ENCODE data around the gene ITPRIPL2.

ITPRIPL2 gene

GRCh38 chr16:19086322-19087199, 27.2 kb upstream of the ITPRIPL2 start:
- Mint-ChIP-seq H3K27me3 (peaks cover 11% of the 10 kb centered on the region), H3K4me3 (peak overlapping the region; percentile 70), H3K4me1 (ENCODE audit: low read depth) (peaks cover 6% of the 10 kb centered on the region), H3K9me3 (peaks cover 4% of the 10 kb centered on the region), H3K36me3 (ENCODE audit: low read depth) (peaks cover 8% of the 10 kb centered on the region), H3K27ac (no peak overlapping the region)
- DNase-seq, result peak; percentile 89

DNA sequence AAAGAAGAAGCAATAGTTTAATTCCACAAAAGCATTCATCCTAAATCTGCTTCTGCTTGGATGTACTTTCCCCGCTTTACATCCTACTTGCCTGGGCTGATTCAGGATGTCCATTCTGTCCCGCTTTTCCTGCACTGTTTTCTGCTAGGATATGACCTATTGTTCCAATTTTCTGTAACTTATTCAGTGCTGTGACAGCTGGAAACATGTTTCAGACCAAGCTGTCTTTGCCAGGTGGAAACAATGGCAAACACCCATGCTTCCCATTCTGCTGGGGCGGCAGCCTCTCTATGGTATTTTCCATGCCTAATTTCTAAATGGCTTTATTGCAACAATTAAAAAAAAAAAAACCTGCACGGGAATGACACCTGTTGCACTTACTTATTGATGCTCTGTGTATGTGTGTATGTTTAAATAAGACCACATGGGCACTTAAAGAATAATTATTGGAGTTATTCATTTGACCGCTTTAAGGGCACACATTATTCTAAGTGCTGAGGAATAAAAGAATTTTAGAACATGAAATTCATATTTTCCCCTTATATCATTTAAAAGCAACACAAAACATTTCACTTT, 25.3 kb upstream of the ITPRIPL2 start:
- DNase-seq, result no peak
- Mint-ChIP-seq H3K9me3 (peaks cover 10% of the 10 kb centered on the region), H3K36me3 (ENCODE audit: low read depth) (no peaks in the 10 kb centered on the region), H3K4me3 (no peak overlapping the region), H3K27ac (no peak overlapping the region), H3K4me1 (ENCODE audit: low read depth) (peaks cover 6% of the 10 kb centered on the region), H3K27me3 (peaks cover 11% of the 10 kb centered on the region)

- no peak for DNase-seq
- H3K9me3 Mint-ChIP-seq, result peaks cover 10% of the 10 kb centered on the region
- H3K4me3 Mint-ChIP-seq, result no peak overlapping the region
- H3K36me3 Mint-ChIP-seq (ENCODE audit: low read depth), result no peaks in the 10 kb centered on the region
- H3K27ac Mint-ChIP-seq, result no peak overlapping the region
- peaks cover 11% of the 10 kb centered on the region for H3K27me3 Mint-ChIP-seq
- H3K4me1 Mint-ChIP-seq (ENCODE audit: low read depth), result peaks cover 6% of the 10 kb centered on the region
These were observed 24.3 kb upstream of the ITPRIPL2 start for GRCh38 chr16:19089410-19089955.

DNA sequence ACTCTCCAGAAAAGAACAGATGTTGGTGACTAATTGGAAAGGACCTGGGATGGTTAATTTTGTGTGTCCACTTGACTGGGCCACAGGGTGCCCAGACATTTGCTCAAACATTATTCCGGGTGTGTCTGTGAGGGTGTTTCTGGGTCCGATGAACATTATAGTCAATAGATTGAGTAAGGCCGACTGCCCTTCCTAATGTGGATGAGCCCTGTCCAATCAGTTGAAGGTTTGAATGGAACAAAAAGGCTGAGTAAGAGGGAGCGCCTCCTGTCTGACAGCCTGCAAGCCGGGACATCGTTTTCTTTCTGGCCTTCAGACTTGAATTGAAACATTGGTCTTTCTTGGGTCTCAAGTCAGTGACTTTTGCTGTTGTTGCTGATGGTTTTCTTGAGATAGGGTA, 22.8 kb upstream of the ITPRIPL2 start:
- Mint-ChIP-seq H3K4me1 (ENCODE audit: low read depth) (peaks cover 12% of the 10 kb centered on the region), H3K4me3 (no peak overlapping the region), H3K9me3 (peaks cover 10% of the 10 kb centered on the region), H3K36me3 (ENCODE audit: low read depth) (no peaks in the 10 kb centered on the region), H3K27me3 (peaks cover 9% of the 10 kb centered on the region), H3K27ac (no peak overlapping the region)
- no peak for DNase-seq

DNA sequence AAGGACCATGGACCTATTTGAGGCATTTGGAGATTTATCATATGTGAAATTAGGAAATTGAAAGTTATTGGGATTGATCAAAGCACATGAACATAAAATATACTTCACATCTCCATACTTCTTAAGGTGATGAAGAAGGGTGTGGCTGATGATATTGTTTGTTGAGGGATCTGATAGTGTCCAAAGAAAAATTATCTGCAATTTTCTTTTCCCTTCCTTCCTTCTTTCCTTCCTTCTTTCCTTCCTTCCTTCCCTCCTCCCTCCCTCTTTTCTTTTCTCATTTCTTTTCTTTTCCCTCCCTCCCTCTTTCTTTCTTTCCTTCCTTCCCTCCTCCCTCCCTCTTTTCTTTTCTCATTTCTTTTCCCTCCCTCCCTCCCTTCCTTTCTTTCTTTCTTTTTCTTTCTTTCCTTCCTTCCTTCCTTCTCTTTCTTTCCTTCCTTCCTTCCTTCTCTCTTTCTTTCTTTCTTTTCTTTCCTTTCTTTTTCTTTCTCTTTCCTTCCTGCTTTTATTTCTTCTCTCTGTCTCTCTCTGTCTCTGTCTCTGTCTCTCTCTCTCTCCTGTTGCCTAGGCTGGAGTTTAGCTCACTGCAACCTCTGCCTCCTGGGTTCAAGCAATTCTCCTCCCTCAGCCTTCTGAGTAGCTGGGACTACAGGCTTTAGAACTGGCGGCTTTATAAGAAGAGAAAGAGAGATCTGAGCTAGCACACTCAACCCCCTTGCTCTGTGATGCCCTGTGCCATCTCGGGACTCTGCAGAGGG, 20.9 kb upstream of the ITPRIPL2 start:
- Mint-ChIP-seq H3K4me1 (ENCODE audit: low read depth) (peaks cover 7% of the 10 kb centered on the region), H3K27me3 (peaks cover 4% of the 10 kb centered on the region), H3K4me3 (no peak overlapping the region), H3K36me3 (ENCODE audit: low read depth) (no peaks in the 10 kb centered on the region), H3K27ac (no peak overlapping the region), H3K9me3 (peaks cover 12% of the 10 kb centered on the region)
- DNase-seq, result no peak

DNA sequence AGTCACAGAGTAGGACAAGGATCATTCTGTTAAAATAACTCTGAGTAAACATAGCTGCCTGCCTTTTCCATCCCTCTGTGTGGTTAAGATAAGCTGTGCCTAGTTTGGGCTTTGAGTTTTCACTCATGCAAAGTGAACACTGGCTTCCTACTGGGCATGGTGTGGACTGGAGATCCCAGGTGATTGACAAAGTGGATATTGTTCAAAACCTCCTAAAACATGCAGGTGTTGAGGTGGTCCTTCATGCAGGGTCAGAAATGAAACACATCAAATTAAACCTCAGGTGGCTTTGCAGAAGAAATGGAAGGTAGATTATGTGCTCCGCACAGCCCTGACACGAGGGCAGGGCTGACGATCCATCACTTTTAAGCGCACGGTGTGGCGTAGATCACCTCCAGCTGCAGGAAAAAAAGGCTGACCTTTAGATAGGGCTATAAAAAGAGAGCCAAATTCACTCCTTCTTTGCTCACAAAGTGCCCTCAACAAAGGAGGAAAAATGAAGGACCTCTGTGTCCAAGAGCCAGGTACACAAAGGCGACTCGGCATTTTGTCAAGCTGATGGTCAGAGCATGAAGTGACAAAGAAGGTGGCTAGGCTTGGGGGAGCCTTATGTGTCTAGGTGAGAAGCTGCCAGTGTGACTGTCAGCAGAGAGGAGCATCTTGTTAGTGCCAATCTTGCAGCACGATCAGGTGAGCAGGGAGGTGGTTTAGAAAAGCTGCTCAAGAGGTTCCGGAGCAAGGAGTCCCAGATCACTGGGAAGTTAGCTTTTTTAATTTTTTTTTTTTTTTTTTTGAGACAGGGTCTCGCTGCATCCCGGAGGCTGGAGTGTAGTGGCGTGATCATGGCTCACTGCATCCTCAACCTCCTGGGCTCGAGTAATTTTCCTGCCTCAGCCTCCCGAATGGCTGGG, 19.9 kb upstream of the ITPRIPL2 start:
- Mint-ChIP-seq H3K4me3 (no peak overlapping the region), H3K27ac (no peak overlapping the region), H3K4me1 (ENCODE audit: low read depth) (peaks cover 7% of the 10 kb centered on the region), H3K27me3 (peaks cover 4% of the 10 kb centered on the region), H3K9me3 (peaks cover 14% of the 10 kb centered on the region), H3K36me3 (ENCODE audit: low read depth) (no peaks in the 10 kb centered on the region)
- peak; percentile 8 for DNase-seq

- Mint-ChIP-seq H3K9me3 (peaks cover 14% of the 10 kb centered on the region), H3K4me1 (ENCODE audit: low read depth) (peaks cover 7% of the 10 kb centered on the region), H3K27me3 (peaks cover 4% of the 10 kb centered on the region), H3K4me3 (no peak overlapping the region), H3K36me3 (ENCODE audit: low read depth) (no peaks in the 10 kb centered on the region), H3K27ac (no peak overlapping the region)
- no peak for DNase-seq
These were observed 19.0 kb upstream of the ITPRIPL2 start for GRCh38 chr16:19094542-19095365.

DNA sequence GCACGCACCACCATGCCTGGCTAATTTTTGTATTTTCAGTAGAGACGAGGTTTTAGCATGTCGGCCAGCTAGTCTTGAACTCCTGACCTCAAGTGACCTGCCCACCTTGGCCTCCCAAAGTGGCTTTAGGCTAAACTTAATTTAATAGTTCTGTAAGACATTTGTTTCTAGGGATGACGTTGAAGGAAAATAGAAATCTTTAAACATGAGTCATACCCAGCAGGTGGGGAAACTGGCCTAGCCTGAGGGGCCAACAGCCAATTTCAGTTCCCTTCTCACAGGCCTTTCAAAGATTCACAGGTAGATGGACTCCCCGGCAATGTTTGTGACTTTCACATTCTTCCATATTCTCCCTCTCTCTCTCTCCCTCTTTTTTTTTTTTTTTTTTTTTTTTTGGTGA, 18.1 kb upstream of the ITPRIPL2 start:
- H3K4me3 Mint-ChIP-seq, result no peak overlapping the region
- H3K27me3 Mint-ChIP-seq, result peaks cover 4% of the 10 kb centered on the region
- H3K9me3 Mint-ChIP-seq, result peaks cover 14% of the 10 kb centered on the region
- DNase-seq, result no peak
- H3K36me3 Mint-ChIP-seq (ENCODE audit: low read depth), result no peaks in the 10 kb centered on the region
- H3K27ac Mint-ChIP-seq, result no peak overlapping the region
- peaks cover 7% of the 10 kb centered on the region for H3K4me1 Mint-ChIP-seq (ENCODE audit: low read depth)

DNA sequence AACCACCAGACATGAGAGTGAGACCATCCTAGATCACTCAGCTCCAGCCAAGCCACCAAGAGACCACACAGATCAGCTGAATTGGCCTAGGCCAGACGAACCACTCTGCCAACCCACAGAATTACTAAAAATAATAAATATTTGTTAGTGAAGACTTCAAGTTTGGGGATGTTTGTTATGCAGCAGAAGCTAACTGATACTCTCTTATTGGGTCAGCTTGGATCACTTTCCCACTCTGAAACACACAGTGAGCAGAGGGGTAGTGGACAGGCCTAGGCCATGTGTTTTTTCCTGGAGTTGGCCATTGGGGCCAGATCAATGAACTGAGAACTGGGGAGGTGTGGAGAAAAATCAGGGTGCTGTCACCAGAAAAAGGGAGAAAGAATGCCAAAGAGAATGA, 15.6 kb upstream of the ITPRIPL2 start:
- H3K36me3 Mint-ChIP-seq (ENCODE audit: low read depth), result no peaks in the 10 kb centered on the region
- H3K27ac Mint-ChIP-seq, result no peak overlapping the region
- no peak for DNase-seq
- peaks cover 7% of the 10 kb centered on the region for H3K4me1 Mint-ChIP-seq (ENCODE audit: low read depth)
- peaks cover 4% of the 10 kb centered on the region for H3K9me3 Mint-ChIP-seq
- peaks cover 4% of the 10 kb centered on the region for H3K27me3 Mint-ChIP-seq
- no peak overlapping the region for H3K4me3 Mint-ChIP-seq

DNA sequence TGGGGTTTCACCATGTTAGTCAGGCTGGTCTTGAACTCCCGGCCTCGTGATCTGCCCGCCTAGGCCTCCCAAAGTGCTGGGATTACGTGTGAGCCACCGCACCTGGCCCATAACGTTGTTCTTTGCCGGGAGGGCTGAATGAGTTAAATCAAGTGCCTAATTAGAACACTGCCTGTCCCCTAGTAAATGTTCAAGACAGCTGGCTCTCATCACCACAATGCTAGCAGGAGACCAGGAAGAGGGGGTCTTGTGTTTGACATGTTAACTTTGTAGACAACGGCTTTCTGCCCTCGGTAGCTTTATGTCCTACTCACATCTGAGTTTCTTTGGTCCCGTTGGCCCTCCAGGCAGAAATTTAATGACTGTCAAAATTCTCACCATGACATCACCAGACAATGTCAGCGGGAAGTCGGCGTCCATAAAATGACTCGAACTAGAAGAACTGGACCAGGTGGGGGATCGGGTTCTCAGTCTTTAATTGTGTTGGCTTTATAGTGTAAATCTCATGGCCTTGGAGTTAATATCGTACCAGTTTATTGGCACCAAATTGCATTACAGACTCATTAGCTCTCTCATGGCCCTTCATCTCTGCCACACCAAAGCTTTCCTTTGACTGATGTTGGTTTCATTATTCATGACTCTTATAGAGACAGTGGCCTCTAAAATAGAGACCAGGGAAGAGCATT, 11.4 kb upstream of the ITPRIPL2 start:
- no peak for DNase-seq
- no peaks in the 10 kb centered on the region for H3K36me3 Mint-ChIP-seq (ENCODE audit: low read depth)

DNA sequence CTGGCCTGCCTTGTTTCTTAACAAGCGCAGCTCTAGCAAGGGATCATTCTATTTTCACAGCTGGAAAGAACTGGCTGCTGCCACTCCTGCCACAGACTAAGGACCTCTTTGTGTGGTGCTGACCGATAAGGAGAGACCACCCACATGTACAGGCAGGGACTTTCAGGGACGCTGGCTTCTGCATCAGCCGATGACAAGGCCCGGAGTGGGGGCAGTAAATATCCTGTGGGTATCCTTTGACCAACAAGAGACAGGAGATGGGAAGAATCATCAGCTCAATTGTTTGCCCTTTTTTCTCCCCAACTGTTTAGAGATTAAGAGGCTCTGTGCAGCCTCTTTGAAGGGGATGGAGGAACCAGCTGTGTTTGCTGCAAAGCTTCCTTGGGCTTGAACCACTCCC, 9.2 kb upstream of the ITPRIPL2 start:
- Mint-ChIP-seq H3K4me1 (ENCODE audit: low read depth) (peaks cover 4% of the 10 kb centered on the region), H3K27ac (no peak overlapping the region), H3K9me3 (no peaks in the 10 kb centered on the region), H3K4me3 (no peak overlapping the region), H3K27me3 (peaks cover 3% of the 10 kb centered on the region), H3K36me3 (ENCODE audit: low read depth) (no peaks in the 10 kb centered on the region)
- DNase-seq, result no peak

More for the DNA sequence above, 11.4 kb upstream of the ITPRIPL2 start:
- H3K4me3 Mint-ChIP-seq, result no peak overlapping the region
- H3K27me3 Mint-ChIP-seq, result no peaks in the 10 kb centered on the region
- peaks cover 2% of the 10 kb centered on the region for H3K9me3 Mint-ChIP-seq
- no peak overlapping the region for H3K27ac Mint-ChIP-seq
- H3K4me1 Mint-ChIP-seq (ENCODE audit: low read depth), result no peaks in the 10 kb centered on the region

GRCh38 chr16:19105131-19105530, 8.6 kb upstream of the ITPRIPL2 start:
- DNase-seq, result no peak
- Mint-ChIP-seq H3K27ac (no peak overlapping the region), H3K9me3 (no peaks in the 10 kb centered on the region), H3K36me3 (ENCODE audit: low read depth) (no peaks in the 10 kb centered on the region), H3K4me1 (ENCODE audit: low read depth) (peaks cover 4% of the 10 kb centered on the region), H3K4me3 (no peak overlapping the region), H3K27me3 (peaks cover 3% of the 10 kb centered on the region)
